ENCODE data around the gene CATSPER4. TPM values are rescaled to one million over a fixed set of nuclear protein-coding genes. Genes with fewer than 3 reads are reported as not detected.

CATSPER4 gene
- not detected in 2 replicates for total RNA-seq (ENCODE audit: low replicate concordance)

GRCh38 chr1:26190373-26190987 lies at the start of gene CATSPER4:
CATSPER4 (plus strand) TSS chr1:26190602; CDS start chr1:26190628, 26 bp downstream.

GRCh38 chr1:26158908-26159742 lies 31.3 kb upstream of the CATSPER4 start, which contains the start of gene FAM110D:
FAM110D (plus strand) TSS chr1:26159079; CDS start chr1:26161292, 2,213 bp downstream.

GRCh38 chr1:26168410-26169197 lies 21.8 kb upstream of the CATSPER4 start, which contains the start of gene C1orf232:
C1orf232 (minus strand) TSS chr1:26168963; CDS start chr1:26168499, 464 bp downstream.

GRCh38 chr1:26169669-26170471 lies 20.5 kb upstream of the CATSPER4 start, which contains the start of gene ZNF593:
ZNF593 (plus strand) TSS chr1:26169908; CDS start chr1:26169984, 76 bp downstream.

GRCh38 chr1:26171084-26172072 lies 19.0 kb upstream of the CATSPER4 start, which contains the start of gene ZNF593OS:
ZNF593OS (minus strand) TSS chr1:26171832; CDS start chr1:26171661, 171 bp downstream.

GRCh38 chr1:26177182-26177684 lies 13.2 kb upstream of the CATSPER4 start, which contains the start of gene CNKSR1:
CNKSR1 (plus strand) TSS chr1:26177491; CDS start chr1:26177548, 57 bp downstream.

GRCh38 chr1:26233903-26234643 lies 43.7 kb downstream of the CATSPER4 start, which contains the start of gene CEP85:
CEP85 (plus strand) TSS chr1:26234200; CDS start chr1:26239784, 5,584 bp downstream.

Other genes with a start within 250 kb of the CATSPER4 start
- gene PAFAH2, start 192.5 kb upstream of the CATSPER4 start, total RNA-seq (ENCODE audit: low replicate concordance) = 5.0 and 7.0 TPM in 2 replicates
- 0.15 and 0.23 TPM in 2 replicates for gene EXTL1, start 168.8 kb upstream of the CATSPER4 start, total RNA-seq (ENCODE audit: low replicate concordance)
- not detected in 2 replicates for gene SLC30A2, start 144.5 kb upstream of the CATSPER4 start, total RNA-seq (ENCODE audit: low replicate concordance)
- gene TRIM63, start 123.0 kb upstream of the CATSPER4 start, total RNA-seq (ENCODE audit: low replicate concordance) = 0.82 TPM in 1 of 2 replicates, not detected in the other
- gene PDIK1L, start 78.8 kb upstream of the CATSPER4 start, total RNA-seq (ENCODE audit: low replicate concordance) = 2.9 TPM in 2 replicates
- under 0.01 and 0.08 TPM in 2 replicates for gene FAM110D, start 31.5 kb upstream of the CATSPER4 start, total RNA-seq (ENCODE audit: low replicate concordance)
- gene C1orf232, start 21.6 kb upstream of the CATSPER4 start, total RNA-seq (ENCODE audit: low replicate concordance) = not detected in 2 replicates
- gene ZNF593, start 20.7 kb upstream of the CATSPER4 start, total RNA-seq (ENCODE audit: low replicate concordance) = 11.2 and 41.5 TPM in 2 replicates
- not detected in 2 replicates for gene ZNF593OS, start 18.8 kb upstream of the CATSPER4 start, total RNA-seq (ENCODE audit: low replicate concordance)
- gene CNKSR1, start 13.1 kb upstream of the CATSPER4 start, total RNA-seq (ENCODE audit: low replicate concordance) = 0.08 TPM in 1 of 2 replicates, not detected in the other
- 2.3 and 6.5 TPM in 2 replicates for gene CEP85, start 43.6 kb downstream of the CATSPER4 start, total RNA-seq (ENCODE audit: low replicate concordance)
- 19.7 and 34.2 TPM in 2 replicates for gene SH3BGRL3, start 89.5 kb downstream of the CATSPER4 start, total RNA-seq (ENCODE audit: low replicate concordance)
- gene UBXN11, start 116.0 kb downstream of the CATSPER4 start, total RNA-seq (ENCODE audit: low replicate concordance) = 2.8 and 4.9 TPM in 2 replicates
- not detected in 2 replicates for gene CD52, start 127.4 kb downstream of the CATSPER4 start, total RNA-seq (ENCODE audit: low replicate concordance)
- not detected in 2 replicates for gene CRYBG2, start 163.5 kb downstream of the CATSPER4 start, total RNA-seq (ENCODE audit: low replicate concordance)
- gene ZNF683, start 182.1 kb downstream of the CATSPER4 start, total RNA-seq (ENCODE audit: low replicate concordance) = not detected in 2 replicates
- 0.08 TPM in 1 of 2 replicates, not detected in the other for gene LIN28A, start 220.2 kb downstream of the CATSPER4 start, total RNA-seq (ENCODE audit: low replicate concordance)
- gene DHDDS, start 241.7 kb downstream of the CATSPER4 start, total RNA-seq (ENCODE audit: low replicate concordance) = 63.5 and 76.8 TPM in 2 replicates

Data from smooth muscle cell of the coronary artery (primary cell).